A549 (cell line): ENCODE results near the gene GCHFR. TPM values are rescaled to one million over a fixed set of nuclear protein-coding genes. Genes with fewer than 3 reads are reported as not detected.

Source experiments
- ATAC-seq, 2 experiments: fragments of 200-7000 bp in 1 of 2; fragments of >200 bp in 1 of 2; cut with Nextera tagmentation in 1 of 2; cut with Tn5 transposase in 1 of 2; 3 replicates each; pipeline versions ENCODE4 v1.8.0 to v1.9.1; 2018 to 2020; ENCODE audit warnings: mild to moderate bottlenecking in 1 of 2, moderate library complexity in 1 of 2
- CTCF ChIA-PET: fragments of 300-600 bp; sonication (Branson Sonifier 250); formaldehyde crosslinking; extraction: SDS; loops from one replicate; lab custom pipeline; 2021; ENCODE audit warnings: antibody characterized with exemption, inconsistent platforms; lab: Yijun Ruan, JAX
- POLR2A ChIA-PET: fragments of 350-600 bp; formaldehyde crosslinking; extraction: SDS; loops from one replicate; lab custom pipeline; 2021; ENCODE audit warnings: antibody characterized with exemption, inconsistent platforms; lab: Yijun Ruan, JAX
- DNase-seq, 2 experiments: peaks; one replicate each; pipeline versions ENCODE4 v3.0.0 to v3.0.0-alpha.2; 2011 to 2016; ENCODE audit warnings: low read depth in 1 of 2, low spot score in 1 of 2
- FAIRE-seq: peaks from 2 replicates; lab custom pipeline; 2011; peaks lifted over from hg19 to GRCh38; lab: Jason Lieb, UNC
- H3K27ac ChIP-seq, 2 experiments: fragments of >200 bp; sonication (Bioruptor Twin); formaldehyde crosslinking; 3 replicates each; pipeline ENCODE4 v1.5.1; 2016 to 2017
- H3K4me1 ChIP-seq: fragments of >200 bp; sonication (Bioruptor Twin); formaldehyde crosslinking; 3 replicates; pipeline ENCODE4 v1.6.1; 2016
- H3K4me2 ChIP-seq: fragments of >200 bp; sonication (Bioruptor Twin); formaldehyde crosslinking; 3 replicates; pipeline ENCODE4 v1.6.1; 2016
- H3K4me3 ChIP-seq: fragments of >200 bp; sonication (Bioruptor Twin); formaldehyde crosslinking; 3 replicates; pipeline ENCODE4 v1.5.1; 2016
- H3K9me3 ChIP-seq: fragments of >200 bp; sonication (Bioruptor Twin); formaldehyde crosslinking; 3 replicates; pipeline ENCODE4 v1.6.1; 2016
- ATOH8 ChIP-seq: fragments of 250-450 bp; sonication (Bioruptor Pico); IDR thresholded peaks from 2 replicates; pipeline ENCODE4 v1.5.0; 2020; ENCODE audit warnings: low read depth, mild to moderate bottlenecking, moderate library complexity
- BCL3 ChIP-seq: fragments of >200 bp; sonication (Bioruptor Twin); formaldehyde crosslinking; IDR thresholded peaks from 3 replicates; pipeline ENCODE4 v1.6.1; 2016
- CBX2 ChIP-seq: fragments of 200-600 bp; sonication (generic); IDR thresholded peaks from 2 replicates; pipeline ENCODE4 v1.6.1; 2016; ENCODE audit warnings: low read depth, mild to moderate bottlenecking, borderline replicate concordance
- CBX8 ChIP-seq: fragments of 200-600 bp; sonication (generic); IDR thresholded peaks from 2 replicates; pipeline ENCODE4 v1.6.1; 2016
- ESRRA ChIP-seq: fragments of 150-350 bp; IDR thresholded peaks from 2 replicates; pipeline ENCODE4 v1.6.1; 2014; ENCODE audit warnings: mild to moderate bottlenecking, low read length, borderline replicate concordance
- FOSB ChIP-seq: fragments of 250-450 bp; sonication (Bioruptor Pico); IDR thresholded peaks from 2 replicates; pipeline ENCODE4 v1.5.0; 2020; ENCODE audit warnings: mild to moderate bottlenecking, moderate library complexity
- GATA3 ChIP-seq: IDR thresholded peaks from 2 replicates; pipeline ENCODE4 v1.6.1; 2012; ENCODE audit warnings: borderline replicate concordance
- JUN ChIP-seq, 2 experiments: fragments of >200 bp; sonication (Bioruptor Twin); formaldehyde crosslinking; IDR thresholded peaks; 2 replicates in 1 of 2; 3 replicates in 1 of 2; pipeline ENCODE4 v1.6.1; 2016 to 2017
- MAX ChIP-seq: IDR thresholded peaks from 2 replicates; pipeline ENCODE4 v1.6.1; 2012
- MYC ChIP-seq: IDR thresholded peaks from 2 replicates; pipeline ENCODE4 v1.6.1; 2012; ENCODE audit warnings: mild to moderate bottlenecking, inconsistent platforms, low read length, improper control_type of control experiment, borderline replicate concordance
- PHF8 ChIP-seq: fragments of 200-600 bp; sonication (generic); IDR thresholded peaks from 2 replicates; pipeline ENCODE4 v1.6.1; 2016; ENCODE audit warnings: low read depth, mild to moderate bottlenecking, antibody characterized with exemption, moderate library complexity, borderline replicate concordance
- POLR2A ChIP-seq: IDR thresholded peaks from 2 replicates; pipeline ENCODE4 v1.6.1; 2012; ENCODE audit warnings: mild to moderate bottlenecking, low read length
- RAD21 ChIP-seq, 2 experiments: fragments of >200 bp in 1 of 2; sonication (Bioruptor Twin) in 1 of 2; formaldehyde crosslinking in 1 of 2; IDR thresholded peaks in 1 of 2; conservative IDR thresholded peaks in 1 of 2; 2 replicates in 1 of 2; 3 replicates in 1 of 2; pipeline ENCODE4 v1.6.1; 2012 to 2018; ENCODE audit warnings: inconsistent platforms in 1 of 2
- RARB ChIP-seq: fragments of 250-450 bp; sonication (Bioruptor Pico); IDR thresholded peaks from 2 replicates; pipeline ENCODE4 v1.8.0; 2021; ENCODE audit warnings: mild to moderate bottlenecking, moderate library complexity
- RCOR1 ChIP-seq: fragments of 150-350 bp; IDR thresholded peaks from 2 replicates; pipeline ENCODE4 v1.6.1; 2014; ENCODE audit warnings: antibody characterized with exemption, low read length, low read depth
- SREBF2 ChIP-seq: fragments of 450-650 bp; IDR thresholded peaks from 2 replicates; pipeline ENCODE4 v1.6.1; 2014; ENCODE audit warnings: mild to moderate bottlenecking, moderate library complexity
- TFCP2L1 ChIP-seq: fragments of 250-450 bp; sonication (Bioruptor Pico); IDR thresholded peaks from 2 replicates; pipeline ENCODE4 v1.5.0; 2021; ENCODE audit warnings: mild to moderate bottlenecking
- ZC3H11A ChIP-seq: fragments of 450-650 bp; IDR thresholded peaks from 2 replicates; pipeline ENCODE4 v1.6.1; 2014; ENCODE audit warnings: antibody characterized with exemption, mild to moderate bottlenecking
- ZFP36 ChIP-seq: fragments of 450-650 bp; IDR thresholded peaks from 2 replicates; pipeline ENCODE4 v1.6.1; 2014; ENCODE audit warnings: borderline replicate concordance; ENCODE audit not compliant: partially characterized antibody
- WGBS: methylation state at CpG from one replicate; pipeline ENCODE4 v1.1.6; 2017; ENCODE audit errors: missing lambda C conversion rate; 5-methylcytosine and 5-hydroxymethylcytosine counted together
- polyA plus RNA-seq, 4 experiments: library from polyadenylated mRNA; depleted of rRNA in 3 of 4; stranded (reverse); fragments of >200 nt; fragmentation: RNase III in 1 of 4; extraction: RNeasy Plus Mini Kit Qiagen cat#74134 plus additional on column Dnase treatment in 1 of 4; gene quantifications; 2 replicates in 3 of 4; 3 replicates in 1 of 4; pipeline ENCODE4 v1.2.3, GENCODE V29; 2011 to 2017

Gene GCHFR
- polyA plus RNA-seq, 2 of the 4 experiments (the other 2 are of a cell fraction) = 6.9 to 7.7 TPM

- ChIA-PET CTCF (interaction anchor here (1.1 to 2.7 kb wide), 3 partner anchors 8 to 121 kb away, joined by 3 to 12 read pairs (median 4); no protein-coding TSS in a partner anchor), POLR2A (no interaction called here)
- TF ChIP-seq TFCP2L1 (CRISPR knock-in tag) = no peak
- TF ChIP-seq POLR2A = no peak
- no peak for TF ChIP-seq JUN (IDR thresholded peaks at IDR 0.05)
- TF ChIP-seq MYC = no peak
- TF ChIP-seq BCL3 = no peak
- no peak for TF ChIP-seq ZC3H11A
- no peak for TF ChIP-seq SREBF2
- TF ChIP-seq FOSB (CRISPR knock-in tag) = no peak
- no peak for TF ChIP-seq MAX
- TF ChIP-seq ATOH8 = no peak
- no peak for TF ChIP-seq GATA3
- 87% methylated on average over 4 of the region's 4 CpGs for WGBS
- no peaks in the 10 kb centered on the region for H3K9me3 ChIP-seq
- no peaks in the 10 kb centered on the region for H3K4me1 ChIP-seq
- no peak overlapping the region for H3K4me3 ChIP-seq
- no peak for DNase-seq
- no peak for ATAC-seq
- H3K4me2 ChIP-seq = no peak overlapping the region
- FAIRE-seq = no peak
- H3K27ac ChIP-seq = no peak overlapping the region
These were observed 27.3 kb upstream of the GCHFR start for GRCh38 chr15:40736575-40736974.

- no peak for TF ChIP-seq RAD21 (conservative IDR thresholded peaks at IDR 0.05 in 1 of 2, IDR thresholded peaks at IDR 0.05 in 1 of 2)
- no peak for TF ChIP-seq GATA3
- TF ChIP-seq, all 56 proteins: peak for 0
- POLR2A ChIA-PET = no interaction called here
These were observed 26.8 kb upstream of the GCHFR start for GRCh38 chr15:40737048-40737447.

GRCh38 chr15:40739047-40739446 lies 24.8 kb upstream of the GCHFR start:
- no peak overlapping the region for H3K4me3 ChIP-seq
- 33% methylated on average over 1 of the region's 2 CpGs for WGBS
- no peak for DNase-seq
- ChIA-PET POLR2A (no interaction called here), CTCF (interaction anchor here (1.1 to 1.9 kb wide), 6 partner anchors 10 to 155 kb away, joined by 3 to 5 read pairs (median 4); partner anchors contain the start of gene VPS18)
- H3K9me3 ChIP-seq = no peaks in the 10 kb centered on the region
- FAIRE-seq = no peak
- H3K27ac ChIP-seq = no peak overlapping the region
- H3K4me2 ChIP-seq = no peak overlapping the region
- TF ChIP-seq PHF8 (no peak), MAX (no peak), CBX2 (no peak), ZFP36 (no peak), JUN (IDR thresholded peaks at IDR 0.05) (no peak), GATA3 (no peak), ZC3H11A (no peak), CBX8 (no peak), ESRRA (no peak), RCOR1 (no peak), RARB (CRISPR knock-in tag) (no peak)
- no peak for ATAC-seq
- peaks cover 7% of the 10 kb centered on the region for H3K4me1 ChIP-seq

More at GRCh38 chr15:40737048-40737447, 26.8 kb upstream of the GCHFR start:
- 97% methylated on average over 3 of the region's 3 CpGs for WGBS
- ATAC-seq = no peak
- Histone ChIP-seq H3K4me2 (no peak overlapping the region), H3K4me3 (no peak overlapping the region), H3K4me1 (no peaks in the 10 kb centered on the region), H3K27ac (no peak overlapping the region), H3K9me3 (no peaks in the 10 kb centered on the region)
- DNase-seq = no peak
- no peak for FAIRE-seq
- CTCF ChIA-PET = interaction anchor here (1.8 to 2.7 kb wide), 2 partner anchors 9 to 121 kb away, joined by 4 to 12 read pairs; no protein-coding TSS in a partner anchor
